Measurements from ENCODE around the gene TEP1.
"Not testable (repeated sequence)": the region's sequence is repeated elsewhere in the genome, so short reads cannot be mapped to it uniquely, and the experiment has no call there.

The TEP1 gene

DNA sequence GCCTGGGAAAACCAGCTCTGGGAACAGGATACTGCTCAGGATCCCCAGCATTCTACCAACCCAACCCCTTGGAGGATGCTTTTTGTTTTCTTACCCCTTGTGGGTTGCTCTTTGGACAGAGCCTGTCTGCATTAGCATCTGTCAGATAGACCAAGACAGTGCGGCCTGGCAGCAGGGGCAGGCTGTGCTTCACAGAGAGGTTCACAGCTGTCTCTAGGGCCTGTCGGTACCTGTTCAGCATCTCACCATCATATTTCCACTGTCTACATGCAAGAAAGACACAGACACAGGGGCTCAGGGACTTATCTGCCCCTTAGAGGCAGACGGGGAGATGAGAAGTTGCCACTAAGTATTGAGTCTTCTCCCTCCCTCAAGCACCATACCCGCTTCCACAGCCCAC is 21.8 kb downstream of the TEP1 start:
- no peak for DNase-seq (ENCODE audit: extremely low read depth in 1 of 2, low read depth in 1 of 2)

DNA sequence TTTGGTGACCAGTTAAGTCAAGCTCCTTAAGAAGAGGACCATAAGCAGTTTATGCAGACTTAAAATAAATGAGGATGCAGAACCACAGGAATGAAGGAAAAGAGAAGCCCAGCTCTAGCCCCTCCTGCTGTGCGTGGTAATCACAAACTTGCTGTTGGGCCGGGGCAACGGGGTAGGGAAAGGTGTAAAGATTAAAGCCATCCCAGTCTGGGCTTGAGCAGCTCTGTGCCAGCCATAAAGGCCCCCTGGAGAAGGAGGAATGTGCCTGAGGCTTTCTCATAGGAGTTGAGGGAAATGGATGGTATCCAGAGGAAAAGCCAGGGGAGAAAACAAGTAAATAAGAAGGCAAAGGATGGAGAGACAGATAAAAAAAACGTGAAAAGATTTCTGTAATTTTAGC is 25.1 kb downstream of the TEP1 start:
- no peak for DNase-seq (ENCODE audit: extremely low read depth in 1 of 2, low read depth in 1 of 2)

- no peak for DNase-seq (ENCODE audit: extremely low read depth in 1 of 2, low read depth in 1 of 2)
Measured at GRCh38 chr14:20387576-20387975, 25.7 kb downstream of the TEP1 start.

- DNase-seq (ENCODE audit: extremely low read depth in 1 of 2, low read depth in 1 of 2): no peak
Measured at GRCh38 chr14:20386276-20386855, 26.9 kb downstream of the TEP1 start.

DNA sequence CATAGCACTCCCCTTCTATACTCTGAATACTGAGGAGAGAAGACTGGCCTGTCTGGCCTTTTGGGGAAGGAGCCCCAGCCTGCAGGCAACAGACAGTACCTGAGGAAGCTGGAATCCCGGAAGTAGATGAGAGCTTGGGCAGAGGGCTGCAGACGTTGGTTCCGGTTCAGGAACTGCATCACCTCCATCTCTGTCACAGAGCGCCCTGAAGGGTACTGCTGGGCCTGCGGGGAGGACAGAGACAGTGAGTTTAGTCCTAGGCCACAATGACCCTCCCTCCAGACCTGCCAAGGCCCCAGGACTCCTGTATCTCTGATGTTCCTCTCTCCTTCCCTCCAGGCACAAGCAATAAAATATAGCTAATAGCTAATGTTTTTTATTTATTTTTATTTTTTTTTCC is 28.4 kb downstream of the TEP1 start:
- DNase-seq (ENCODE audit: extremely low read depth in 1 of 2, low read depth in 1 of 2): no peak

GRCh38 chr14:20384321-20384720 is 29.0 kb downstream of the TEP1 start:
- DNase-seq (ENCODE audit: extremely low read depth in 1 of 2, low read depth in 1 of 2): no peak

GRCh38 chr14:20383636-20384035 is 29.7 kb downstream of the TEP1 start:
- no peak for DNase-seq (ENCODE audit: extremely low read depth in 1 of 2, low read depth in 1 of 2)

GRCh38 chr14:20383032-20383431 is 30.3 kb downstream of the TEP1 start:
- DNase-seq (ENCODE audit: extremely low read depth in 1 of 2, low read depth in 1 of 2): no peak

- DNase-seq (ENCODE audit: extremely low read depth in 1 of 2, low read depth in 1 of 2): no peak
Measured at GRCh38 chr14:20382526-20382925, 30.8 kb downstream of the TEP1 start.

- DNase-seq (ENCODE audit: extremely low read depth in 1 of 2, low read depth in 1 of 2): no peak
Measured at GRCh38 chr14:20381341-20381740, 32.0 kb downstream of the TEP1 start.

DNA sequence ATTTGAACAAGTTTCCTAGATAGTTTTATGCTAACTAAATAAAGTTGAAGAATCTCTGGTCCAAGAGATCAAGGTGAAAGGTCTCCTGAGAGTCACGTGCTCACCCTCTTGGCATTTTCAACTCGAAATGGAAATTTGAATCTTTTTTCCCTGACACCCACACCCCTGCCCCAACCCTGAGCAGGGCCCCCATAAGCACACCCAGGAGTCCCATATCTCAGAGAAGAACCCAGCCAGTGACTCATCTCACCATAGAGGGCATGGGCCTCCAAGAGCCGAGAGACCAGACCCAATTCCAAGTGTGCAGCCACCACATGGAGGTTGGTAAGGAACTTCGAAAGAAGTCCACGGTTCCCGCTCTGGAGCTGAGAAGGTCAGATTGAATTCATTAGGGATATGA is 32.6 kb downstream of the TEP1 start:
- DNase-seq (ENCODE audit: extremely low read depth in 1 of 2, low read depth in 1 of 2): no peak

- no peak for DNase-seq (ENCODE audit: extremely low read depth in 1 of 2, low read depth in 1 of 2)
Measured at GRCh38 chr14:20379743-20380142, 33.6 kb downstream of the TEP1 start.

DNA sequence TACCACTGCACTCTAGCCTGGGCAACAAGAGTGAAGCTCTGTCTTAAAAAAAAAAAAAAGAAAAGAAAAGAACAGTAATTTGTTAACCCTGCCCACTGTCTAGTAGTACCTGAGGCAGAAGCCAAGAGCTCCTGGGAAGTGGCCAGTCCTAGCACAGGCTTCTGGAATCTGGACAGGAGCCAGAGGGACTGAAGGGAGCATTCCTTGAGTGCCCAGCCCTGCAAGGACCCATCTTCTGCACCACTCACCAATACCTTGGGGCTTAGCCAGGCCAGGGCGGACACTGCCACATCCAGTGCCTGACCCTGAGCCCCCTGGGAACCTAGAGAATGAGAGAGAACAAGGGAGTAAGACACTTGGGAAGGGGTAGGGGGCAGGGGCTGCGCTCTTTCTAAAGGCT is 36.1 kb downstream of the TEP1 start:
- no peak for DNase-seq (ENCODE audit: extremely low read depth in 1 of 2, low read depth in 1 of 2)

GRCh38 chr14:20376071-20376588 is 37.2 kb downstream of the TEP1 start:
- DNase-seq (ENCODE audit: extremely low read depth in 1 of 2, low read depth in 1 of 2): no peak

DNA sequence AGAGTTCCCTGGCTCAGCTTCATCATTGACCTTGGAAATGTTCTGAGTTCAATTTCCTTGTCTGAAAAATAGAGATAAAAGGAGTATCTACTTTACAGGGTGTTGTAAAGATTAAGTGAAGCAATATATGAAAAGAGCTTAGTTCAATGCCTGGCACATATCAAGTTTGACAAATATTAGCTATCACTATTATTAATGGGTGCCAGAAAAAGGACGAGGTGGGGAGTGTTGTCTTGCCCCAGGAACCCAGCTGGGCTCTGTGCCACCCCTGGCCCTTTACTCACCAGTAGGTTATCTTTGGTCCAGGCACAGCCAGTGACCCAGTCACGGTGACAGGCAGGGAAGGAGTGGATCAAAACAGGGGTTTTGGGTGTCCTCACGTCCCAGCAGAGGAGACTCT is 37.8 kb downstream of the TEP1 start:
- DNase-seq (ENCODE audit: extremely low read depth in 1 of 2, low read depth in 1 of 2): no peak

- DNase-seq (ENCODE audit: extremely low read depth in 1 of 2, low read depth in 1 of 2): no peak
Measured at GRCh38 chr14:20372796-20373195, 40.5 kb downstream of the TEP1 start.

- DNase-seq (ENCODE audit: extremely low read depth in 1 of 2, low read depth in 1 of 2): no peak
Measured at GRCh38 chr14:20365928-20366327, 47.4 kb downstream of the TEP1 start.

DNA sequence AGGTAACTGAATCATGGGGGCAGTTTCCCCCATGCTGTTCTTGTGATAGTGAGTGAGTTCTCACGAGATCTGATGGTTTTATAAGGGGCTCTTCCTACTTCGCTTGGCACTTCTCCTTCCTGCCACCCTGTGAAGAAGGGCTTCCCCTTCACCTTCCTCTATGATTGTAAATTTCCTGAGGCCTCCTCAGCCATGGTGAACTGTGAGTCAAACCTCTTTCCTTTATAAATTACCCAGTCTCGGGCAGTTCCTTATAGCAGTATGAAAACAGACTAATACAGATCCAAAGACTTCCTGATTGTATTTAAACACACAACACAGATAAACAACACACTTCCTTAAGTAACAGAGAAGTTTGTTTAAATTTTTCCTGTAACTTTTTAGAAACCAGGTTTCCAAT is 54.8 kb downstream of the TEP1 start:
- DNase-seq (ENCODE audit: extremely low read depth in 1 of 2, low read depth in 1 of 2): not testable (repeated sequence)

DNA sequence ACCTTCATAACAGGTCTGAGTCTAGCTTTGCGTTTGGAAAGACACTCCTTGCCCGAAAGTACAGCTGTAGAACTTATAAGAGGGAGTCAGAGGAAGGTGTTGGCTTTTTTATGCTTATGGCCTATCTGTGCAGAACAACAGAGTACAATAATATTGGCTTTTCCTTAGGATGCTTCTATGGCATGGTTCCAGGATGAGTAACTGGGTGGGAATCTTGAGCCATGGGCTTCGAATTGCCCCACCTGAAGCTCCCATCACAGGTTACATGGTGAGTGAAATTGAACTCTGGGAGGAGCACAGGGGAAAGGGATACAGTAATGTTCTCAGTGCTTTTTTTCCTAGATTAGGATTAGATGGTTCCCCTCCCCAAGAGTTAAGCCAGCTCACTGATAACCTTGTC is 56.9 kb downstream of the TEP1 start:
- DNase-seq (ENCODE audit: extremely low read depth in 1 of 2, low read depth in 1 of 2): no peak

DNA sequence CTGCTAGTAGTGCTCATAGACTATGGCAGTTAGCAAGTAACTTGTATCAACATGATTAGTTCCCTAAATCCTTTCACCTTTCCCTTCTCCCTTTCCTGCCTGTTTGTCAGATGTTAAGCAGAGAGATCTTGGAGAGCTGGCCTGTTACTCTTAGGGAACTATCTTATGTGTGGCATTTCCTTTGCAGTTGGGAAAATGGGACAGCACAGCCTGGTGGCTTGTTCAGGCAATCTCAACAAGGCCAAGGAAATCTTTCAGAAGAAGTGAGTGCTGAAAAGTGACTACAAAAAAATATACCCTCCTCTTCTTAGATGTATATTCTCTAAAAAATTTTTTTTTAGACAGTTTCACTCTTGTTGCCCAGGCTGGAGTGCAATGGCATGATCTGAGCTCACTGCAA is 62.4 kb downstream of the TEP1 start:
- no peak for DNase-seq (ENCODE audit: extremely low read depth in 1 of 2, low read depth in 1 of 2)

- no peak for DNase-seq (ENCODE audit: extremely low read depth in 1 of 2, low read depth in 1 of 2)
Measured at GRCh38 chr14:20350282-20350681, 63.0 kb downstream of the TEP1 start.

DNA sequence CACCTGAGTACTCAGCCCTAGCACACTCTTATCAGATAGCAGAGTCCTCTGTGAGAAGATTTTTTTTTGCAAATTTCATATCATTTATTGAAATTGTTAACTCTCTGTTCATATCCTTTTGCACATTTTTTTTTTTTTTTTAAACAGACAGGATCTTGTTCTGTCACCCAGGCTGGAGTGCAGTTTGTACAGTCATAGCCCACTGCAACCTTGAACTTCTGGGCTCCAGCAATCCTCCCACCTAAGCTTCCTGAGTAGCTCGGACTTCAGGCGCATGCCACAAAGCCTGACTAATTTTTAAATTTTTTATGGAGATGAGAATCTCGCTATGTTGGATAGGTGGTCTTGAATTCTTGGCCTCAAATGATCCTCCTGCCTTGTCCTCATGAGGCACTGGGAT is 65.6 kb downstream of the TEP1 start:
- no peak for DNase-seq (ENCODE audit: extremely low read depth in 1 of 2, low read depth in 1 of 2)

DNA sequence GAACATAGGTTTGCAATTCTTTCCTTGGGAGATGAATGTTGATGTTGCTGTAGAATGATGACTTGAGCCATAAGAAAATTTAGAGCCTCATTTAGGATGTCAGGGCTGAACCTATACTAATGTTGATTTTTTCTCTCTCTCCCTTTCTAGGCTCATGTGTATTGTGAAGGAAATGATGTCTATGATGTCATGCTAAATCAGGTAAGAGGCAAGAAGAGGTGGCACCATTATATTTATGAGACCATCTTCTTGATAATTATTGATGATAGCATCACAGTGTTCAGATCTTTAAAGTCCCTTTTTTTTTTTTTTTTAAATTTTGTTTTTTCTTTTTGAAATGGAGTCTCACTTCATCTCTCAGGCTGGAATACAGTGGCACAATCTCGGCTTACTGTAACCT is 66.6 kb downstream of the TEP1 start:
- DNase-seq (ENCODE audit: extremely low read depth in 1 of 2, low read depth in 1 of 2): no peak
